ENCODE measurements around the gene PLAAT1. TPM values are rescaled to one million over a fixed set of nuclear protein-coding genes. Genes with fewer than 3 reads are reported as not detected.

The PLAAT1 gene
- total RNA-seq, 1 experiment from 2014 or later, result 3.9 TPM

DNA sequence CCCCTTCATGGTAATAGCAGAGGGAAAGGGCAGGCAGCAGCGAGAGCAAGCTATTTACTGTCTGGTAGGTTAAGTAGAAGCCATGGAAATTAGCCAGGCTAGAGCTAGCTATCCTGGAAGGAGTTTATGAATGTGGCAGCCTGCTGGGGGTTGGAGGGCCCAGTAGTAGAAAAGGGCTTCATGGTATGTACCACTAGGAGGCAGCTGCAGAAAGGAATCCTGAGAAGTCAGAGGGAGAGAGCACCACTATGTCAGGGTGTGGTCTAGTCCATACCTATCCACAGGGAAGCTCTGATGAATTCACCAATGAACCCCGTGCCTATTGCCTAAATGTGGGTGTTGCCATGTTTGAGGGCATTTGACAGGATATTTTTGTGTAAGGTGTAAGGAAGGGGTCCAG is 55.0 kb downstream of the PLAAT1 start:
- H3K27ac Mint-ChIP-seq, result no peak overlapping the region
- peaks cover 24% of the 10 kb centered on the region for H3K36me3 Mint-ChIP-seq
- POLR2A ChIA-PET, result no interaction called here
- TF ChIP-seq, protein P1, sequence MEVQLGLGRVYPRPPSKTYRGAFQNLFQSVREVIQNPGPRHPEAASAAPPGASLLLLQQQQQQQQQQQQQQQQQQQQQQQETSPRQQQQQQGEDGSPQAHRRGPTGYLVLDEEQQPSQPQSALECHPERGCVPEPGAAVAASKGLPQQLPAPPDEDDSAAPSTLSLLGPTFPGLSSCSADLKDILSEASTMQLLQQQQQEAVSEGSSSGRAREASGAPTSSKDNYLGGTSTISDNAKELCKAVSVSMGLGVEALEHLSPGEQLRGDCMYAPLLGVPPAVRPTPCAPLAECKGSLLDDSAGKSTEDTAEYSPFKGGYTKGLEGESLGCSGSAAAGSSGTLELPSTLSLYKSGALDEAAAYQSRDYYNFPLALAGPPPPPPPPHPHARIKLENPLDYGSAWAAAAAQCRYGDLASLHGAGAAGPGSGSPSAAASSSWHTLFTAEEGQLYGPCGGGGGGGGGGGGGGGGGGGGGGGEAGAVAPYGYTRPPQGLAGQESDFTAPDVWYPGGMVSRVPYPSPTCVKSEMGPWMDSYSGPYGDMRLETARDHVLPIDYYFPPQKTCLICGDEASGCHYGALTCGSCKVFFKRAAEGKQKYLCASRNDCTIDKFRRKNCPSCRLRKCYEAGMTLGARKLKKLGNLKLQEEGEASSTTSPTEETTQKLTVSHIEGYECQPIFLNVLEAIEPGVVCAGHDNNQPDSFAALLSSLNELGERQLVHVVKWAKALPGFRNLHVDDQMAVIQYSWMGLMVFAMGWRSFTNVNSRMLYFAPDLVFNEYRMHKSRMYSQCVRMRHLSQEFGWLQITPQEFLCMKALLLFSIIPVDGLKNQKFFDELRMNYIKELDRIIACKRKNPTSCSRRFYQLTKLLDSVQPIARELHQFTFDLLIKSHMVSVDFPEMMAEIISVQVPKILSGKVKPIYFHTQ (CRISPR knock-in tag; IDR thresholded peaks at IDR 0.05), result no peak
- ATAC-seq, result peak; percentile 83
- peaks cover 42% of the 10 kb centered on the region for H3K9me3 Mint-ChIP-seq
- H3K4me3 Mint-ChIP-seq, result no peak overlapping the region
- no peaks in the 10 kb centered on the region for H3K4me1 Mint-ChIP-seq
- CTCF ChIA-PET, result interaction anchor here (0.5 to 0.6 kb wide), 2 partner anchors 66 to 91 kb away, joined by 3 to 4 read pairs; no protein-coding TSS in a partner anchor
- no peak for DNase-seq (ENCODE audit: low spot score)
- H3K27me3 Mint-ChIP-seq (ENCODE audit: low read depth), result no peaks in the 10 kb centered on the region

DNA sequence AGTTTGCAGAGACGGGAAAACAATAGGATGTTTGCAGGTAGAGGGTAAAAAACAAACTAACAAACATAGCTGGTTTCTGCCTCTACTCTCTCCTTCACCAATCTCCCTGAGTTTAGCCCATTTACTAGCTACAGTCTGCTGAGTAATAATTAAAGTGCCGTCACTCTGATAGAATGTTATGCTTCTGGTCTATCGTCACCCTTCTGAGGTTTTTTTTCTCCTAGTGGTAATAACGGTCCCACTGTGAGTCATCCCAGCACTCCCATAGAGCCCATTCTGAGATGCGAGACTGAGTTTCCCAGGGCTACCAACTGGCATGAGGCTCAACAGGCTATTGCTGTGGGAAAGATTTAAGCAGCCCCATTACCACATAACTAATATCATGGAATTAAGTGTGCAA is 56.4 kb downstream of the PLAAT1 start:
- no peak for TF ChIP-seq OVOL2 (CRISPR knock-in tag; IDR thresholded peaks at IDR 0.05; ENCODE audit: borderline replicate concordance)
- TF ChIP-seq ZNF219 (CRISPR knock-in tag; IDR thresholded peaks at IDR 0.05; ENCODE audit: borderline replicate concordance), result no peak
- TF ChIP-seq RELA (CRISPR knock-in tag; IDR thresholded peaks at IDR 0.05; ENCODE audit: borderline replicate concordance), result no peak
- TF ChIP-seq, protein P2, sequence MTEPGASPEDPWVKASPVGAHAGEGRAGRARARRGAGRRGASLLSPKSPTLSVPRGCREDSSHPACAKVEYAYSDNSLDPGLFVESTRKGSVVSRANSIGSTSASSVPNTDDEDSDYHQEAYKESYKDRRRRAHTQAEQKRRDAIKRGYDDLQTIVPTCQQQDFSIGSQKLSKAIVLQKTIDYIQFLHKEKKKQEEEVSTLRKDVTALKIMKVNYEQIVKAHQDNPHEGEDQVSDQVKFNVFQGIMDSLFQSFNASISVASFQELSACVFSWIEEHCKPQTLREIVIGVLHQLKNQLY (CRISPR knock-in tag; IDR thresholded peaks at IDR 0.05), result no peak
- TF ChIP-seq, protein P3, sequence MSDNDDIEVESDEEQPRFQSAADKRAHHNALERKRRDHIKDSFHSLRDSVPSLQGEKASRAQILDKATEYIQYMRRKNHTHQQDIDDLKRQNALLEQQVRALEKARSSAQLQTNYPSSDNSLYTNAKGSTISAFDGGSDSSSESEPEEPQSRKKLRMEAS (CRISPR knock-in tag; IDR thresholded peaks at IDR 0.05), result no peak
- TF ChIP-seq MYBL2 (CRISPR knock-in tag; IDR thresholded peaks at IDR 0.05), result no peak
- ATAC-seq (no peak), DNase-seq (ENCODE audit: low spot score) (no peak)
- Mint-ChIP-seq H3K27me3 (ENCODE audit: low read depth) (no peaks in the 10 kb centered on the region), H3K27ac (no peak overlapping the region), H3K4me1 (no peaks in the 10 kb centered on the region), H3K9me3 (peaks cover 28% of the 10 kb centered on the region), H3K36me3 (peaks cover 11% of the 10 kb centered on the region), H3K4me3 (no peak overlapping the region)
- POLR2A ChIA-PET, result no interaction called here
- CTCF ChIA-PET, result no interaction called here

DNA sequence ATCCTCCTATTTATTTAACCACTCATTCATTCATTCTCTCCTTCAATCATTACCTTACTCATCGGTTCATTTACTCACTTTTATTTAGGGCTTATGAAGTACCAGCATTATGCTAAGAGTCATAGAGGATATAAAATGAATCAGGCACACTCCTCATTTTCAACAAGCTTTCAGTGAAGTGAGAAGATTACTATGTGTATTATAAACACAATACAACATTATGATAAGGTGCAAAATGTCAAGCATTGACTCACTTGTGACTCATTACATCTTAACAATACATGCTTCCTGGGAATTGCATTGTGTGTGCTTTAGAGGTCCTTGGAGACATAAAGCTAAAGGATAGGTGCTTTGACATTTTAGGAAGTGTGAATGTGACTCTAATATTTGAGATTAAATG is 60.4 kb downstream of the PLAAT1 start:
- peaks cover 6% of the 10 kb centered on the region for H3K9me3 Mint-ChIP-seq
- CTCF ChIA-PET, result interaction anchor here (0.5 kb wide), 1 partner anchor 489 kb away, joined by 3 read pairs; no protein-coding TSS in a partner anchor
- no peak for ATAC-seq
- POLR2A ChIA-PET, result no interaction called here
- no peak overlapping the region for H3K4me3 Mint-ChIP-seq
- DNase-seq (ENCODE audit: low spot score), result no peak
- H3K36me3 Mint-ChIP-seq, result peaks cover 4% of the 10 kb centered on the region
- no peaks in the 10 kb centered on the region for H3K27me3 Mint-ChIP-seq (ENCODE audit: low read depth)
- peaks cover 12% of the 10 kb centered on the region for H3K4me1 Mint-ChIP-seq
- H3K27ac Mint-ChIP-seq, result no peak overlapping the region
- TF ChIP-seq SOX15 (CRISPR knock-in tag; IDR thresholded peaks at IDR 0.05) (no peak), ZNF232 (CRISPR knock-in tag; IDR thresholded peaks at IDR 0.05) (no peak), CBFB (CRISPR knock-in tag; IDR thresholded peaks at IDR 0.05; ENCODE audit: low read depth) (no peak), TEAD4 (CRISPR knock-in tag; IDR thresholded peaks at IDR 0.05) (no peak), ZBTB21 (CRISPR knock-in tag; IDR thresholded peaks at IDR 0.05; ENCODE audit: borderline replicate concordance) (no peak), CREB1 (CRISPR knock-in tag; IDR thresholded peaks at IDR 0.05) (no peak), ATF1 (CRISPR knock-in tag; IDR thresholded peaks at IDR 0.05) (no peak), OVOL2 (CRISPR knock-in tag; IDR thresholded peaks at IDR 0.05; ENCODE audit: borderline replicate concordance) (no peak), ZNF671 (CRISPR knock-in tag; IDR thresholded peaks at IDR 0.05) (no peak)
- TF ChIP-seq, protein P4, sequence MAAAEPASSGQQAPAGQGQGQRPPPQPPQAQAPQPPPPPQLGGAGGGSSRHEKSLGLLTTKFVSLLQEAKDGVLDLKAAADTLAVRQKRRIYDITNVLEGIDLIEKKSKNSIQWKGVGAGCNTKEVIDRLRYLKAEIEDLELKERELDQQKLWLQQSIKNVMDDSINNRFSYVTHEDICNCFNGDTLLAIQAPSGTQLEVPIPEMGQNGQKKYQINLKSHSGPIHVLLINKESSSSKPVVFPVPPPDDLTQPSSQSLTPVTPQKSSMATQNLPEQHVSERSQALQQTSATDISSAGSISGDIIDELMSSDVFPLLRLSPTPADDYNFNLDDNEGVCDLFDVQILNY (CRISPR knock-in tag; IDR thresholded peaks at IDR 0.05), result no peak
- TF ChIP-seq, protein P5, sequence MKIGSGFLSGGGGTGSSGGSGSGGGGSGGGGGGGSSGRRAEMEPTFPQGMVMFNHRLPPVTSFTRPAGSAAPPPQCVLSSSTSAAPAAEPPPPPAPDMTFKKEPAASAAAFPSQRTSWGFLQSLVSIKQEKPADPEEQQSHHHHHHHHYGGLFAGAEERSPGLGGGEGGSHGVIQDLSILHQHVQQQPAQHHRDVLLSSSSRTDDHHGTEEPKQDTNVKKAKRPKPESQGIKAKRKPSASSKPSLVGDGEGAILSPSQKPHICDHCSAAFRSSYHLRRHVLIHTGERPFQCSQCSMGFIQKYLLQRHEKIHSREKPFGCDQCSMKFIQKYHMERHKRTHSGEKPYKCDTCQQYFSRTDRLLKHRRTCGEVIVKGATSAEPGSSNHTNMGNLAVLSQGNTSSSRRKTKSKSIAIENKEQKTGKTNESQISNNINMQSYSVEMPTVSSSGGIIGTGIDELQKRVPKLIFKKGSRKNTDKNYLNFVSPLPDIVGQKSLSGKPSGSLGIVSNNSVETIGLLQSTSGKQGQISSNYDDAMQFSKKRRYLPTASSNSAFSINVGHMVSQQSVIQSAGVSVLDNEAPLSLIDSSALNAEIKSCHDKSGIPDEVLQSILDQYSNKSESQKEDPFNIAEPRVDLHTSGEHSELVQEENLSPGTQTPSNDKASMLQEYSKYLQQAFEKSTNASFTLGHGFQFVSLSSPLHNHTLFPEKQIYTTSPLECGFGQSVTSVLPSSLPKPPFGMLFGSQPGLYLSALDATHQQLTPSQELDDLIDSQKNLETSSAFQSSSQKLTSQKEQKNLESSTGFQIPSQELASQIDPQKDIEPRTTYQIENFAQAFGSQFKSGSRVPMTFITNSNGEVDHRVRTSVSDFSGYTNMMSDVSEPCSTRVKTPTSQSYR (CRISPR knock-in tag; IDR thresholded peaks at IDR 0.05), result no peak
- TF ChIP-seq, protein P6, sequence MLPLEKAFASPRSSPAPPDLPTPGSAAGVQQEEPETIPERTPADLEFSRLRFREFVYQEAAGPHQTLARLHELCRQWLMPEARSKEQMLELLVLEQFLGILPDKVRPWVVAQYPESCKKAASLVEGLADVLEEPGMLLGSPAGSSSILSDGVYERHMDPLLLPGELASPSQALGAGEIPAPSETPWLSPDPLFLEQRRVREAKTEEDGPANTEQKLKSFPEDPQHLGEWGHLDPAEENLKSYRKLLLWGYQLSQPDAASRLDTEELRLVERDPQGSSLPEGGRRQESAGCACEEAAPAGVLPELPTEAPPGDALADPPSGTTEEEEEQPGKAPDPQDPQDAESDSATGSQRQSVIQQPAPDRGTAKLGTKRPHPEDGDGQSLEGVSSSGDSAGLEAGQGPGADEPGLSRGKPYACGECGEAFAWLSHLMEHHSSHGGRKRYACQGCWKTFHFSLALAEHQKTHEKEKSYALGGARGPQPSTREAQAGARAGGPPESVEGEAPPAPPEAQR (CRISPR knock-in tag; IDR thresholded peaks at IDR 0.05), result no peak
- TF ChIP-seq, protein P7, sequence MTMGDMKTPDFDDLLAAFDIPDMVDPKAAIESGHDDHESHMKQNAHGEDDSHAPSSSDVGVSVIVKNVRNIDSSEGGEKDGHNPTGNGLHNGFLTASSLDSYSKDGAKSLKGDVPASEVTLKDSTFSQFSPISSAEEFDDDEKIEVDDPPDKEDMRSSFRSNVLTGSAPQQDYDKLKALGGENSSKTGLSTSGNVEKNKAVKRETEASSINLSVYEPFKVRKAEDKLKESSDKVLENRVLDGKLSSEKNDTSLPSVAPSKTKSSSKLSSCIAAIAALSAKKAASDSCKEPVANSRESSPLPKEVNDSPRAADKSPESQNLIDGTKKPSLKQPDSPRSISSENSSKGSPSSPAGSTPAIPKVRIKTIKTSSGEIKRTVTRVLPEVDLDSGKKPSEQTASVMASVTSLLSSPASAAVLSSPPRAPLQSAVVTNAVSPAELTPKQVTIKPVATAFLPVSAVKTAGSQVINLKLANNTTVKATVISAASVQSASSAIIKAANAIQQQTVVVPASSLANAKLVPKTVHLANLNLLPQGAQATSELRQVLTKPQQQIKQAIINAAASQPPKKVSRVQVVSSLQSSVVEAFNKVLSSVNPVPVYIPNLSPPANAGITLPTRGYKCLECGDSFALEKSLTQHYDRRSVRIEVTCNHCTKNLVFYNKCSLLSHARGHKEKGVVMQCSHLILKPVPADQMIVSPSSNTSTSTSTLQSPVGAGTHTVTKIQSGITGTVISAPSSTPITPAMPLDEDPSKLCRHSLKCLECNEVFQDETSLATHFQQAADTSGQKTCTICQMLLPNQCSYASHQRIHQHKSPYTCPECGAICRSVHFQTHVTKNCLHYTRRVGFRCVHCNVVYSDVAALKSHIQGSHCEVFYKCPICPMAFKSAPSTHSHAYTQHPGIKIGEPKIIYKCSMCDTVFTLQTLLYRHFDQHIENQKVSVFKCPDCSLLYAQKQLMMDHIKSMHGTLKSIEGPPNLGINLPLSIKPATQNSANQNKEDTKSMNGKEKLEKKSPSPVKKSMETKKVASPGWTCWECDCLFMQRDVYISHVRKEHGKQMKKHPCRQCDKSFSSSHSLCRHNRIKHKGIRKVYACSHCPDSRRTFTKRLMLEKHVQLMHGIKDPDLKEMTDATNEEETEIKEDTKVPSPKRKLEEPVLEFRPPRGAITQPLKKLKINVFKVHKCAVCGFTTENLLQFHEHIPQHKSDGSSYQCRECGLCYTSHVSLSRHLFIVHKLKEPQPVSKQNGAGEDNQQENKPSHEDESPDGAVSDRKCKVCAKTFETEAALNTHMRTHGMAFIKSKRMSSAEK (CRISPR knock-in tag; IDR thresholded peaks at IDR 0.05; ENCODE audit: borderline replicate concordance), result no peak

Data from WTC11 (cell line).